ENCODE results near the gene TCF21. TPM values are rescaled to one million over a fixed set of nuclear protein-coding genes. Genes with fewer than 3 reads are reported as not detected.
A peak's percentile ranks its signal among the peaks of the same experiment; 100 is the strongest.

TCF21 gene
- total RNA-seq, 4 donors from 2014 or later, result 13.5 to 36.9 (median 22.2) TPM

DNA sequence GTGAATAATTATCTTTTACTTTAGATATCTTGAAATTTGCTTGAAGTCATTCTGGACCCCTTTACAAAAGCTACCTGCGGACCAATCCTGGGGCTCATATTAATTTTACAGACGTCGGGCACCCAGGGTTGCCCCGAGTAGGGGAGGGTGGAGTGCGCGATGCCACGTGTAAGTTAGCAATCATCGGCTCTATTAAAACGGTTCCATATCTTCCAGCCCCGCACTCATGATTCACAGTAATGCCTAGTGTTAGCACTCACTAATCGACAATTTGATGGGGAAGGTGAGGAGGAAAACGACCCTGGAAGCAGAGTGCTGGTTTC lies 34.9 kb upstream of the TCF21 start:
- TF ChIP-seq EP300 (IDR thresholded peaks at IDR 0.05), result no peak
- no peak for TF ChIP-seq POLR2AphosphoS5 (IDR thresholded peaks at IDR 0.05)
- no peak for TF ChIP-seq POLR2A (IDR thresholded peaks at IDR 0.05)
- TF ChIP-seq, protein P1, sequence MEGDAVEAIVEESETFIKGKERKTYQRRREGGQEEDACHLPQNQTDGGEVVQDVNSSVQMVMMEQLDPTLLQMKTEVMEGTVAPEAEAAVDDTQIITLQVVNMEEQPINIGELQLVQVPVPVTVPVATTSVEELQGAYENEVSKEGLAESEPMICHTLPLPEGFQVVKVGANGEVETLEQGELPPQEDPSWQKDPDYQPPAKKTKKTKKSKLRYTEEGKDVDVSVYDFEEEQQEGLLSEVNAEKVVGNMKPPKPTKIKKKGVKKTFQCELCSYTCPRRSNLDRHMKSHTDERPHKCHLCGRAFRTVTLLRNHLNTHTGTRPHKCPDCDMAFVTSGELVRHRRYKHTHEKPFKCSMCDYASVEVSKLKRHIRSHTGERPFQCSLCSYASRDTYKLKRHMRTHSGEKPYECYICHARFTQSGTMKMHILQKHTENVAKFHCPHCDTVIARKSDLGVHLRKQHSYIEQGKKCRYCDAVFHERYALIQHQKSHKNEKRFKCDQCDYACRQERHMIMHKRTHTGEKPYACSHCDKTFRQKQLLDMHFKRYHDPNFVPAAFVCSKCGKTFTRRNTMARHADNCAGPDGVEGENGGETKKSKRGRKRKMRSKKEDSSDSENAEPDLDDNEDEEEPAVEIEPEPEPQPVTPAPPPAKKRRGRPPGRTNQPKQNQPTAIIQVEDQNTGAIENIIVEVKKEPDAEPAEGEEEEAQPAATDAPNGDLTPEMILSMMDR (IDR thresholded peaks at IDR 0.05), result no peak
- Histone ChIP-seq H3K4me1 (peaks cover 0 to 7% (median 0%) of the 10 kb centered on the region in 3 donors), H3K27ac (no peak overlapping the region), H3K27me3 (peaks cover 25% of the 10 kb centered on the region), H3K36me3 (no peaks in the 10 kb centered on the region), H3K9me3 (no peaks in the 10 kb centered on the region), H3K4me3 (no peak overlapping the region)
- no peak for ATAC-seq
- 33 to 75% methylated on average over 1 of the region's 12 CpGs for WGBS, 2 donors (ENCODE audit: low coverage in 1 of 2)

DNA sequence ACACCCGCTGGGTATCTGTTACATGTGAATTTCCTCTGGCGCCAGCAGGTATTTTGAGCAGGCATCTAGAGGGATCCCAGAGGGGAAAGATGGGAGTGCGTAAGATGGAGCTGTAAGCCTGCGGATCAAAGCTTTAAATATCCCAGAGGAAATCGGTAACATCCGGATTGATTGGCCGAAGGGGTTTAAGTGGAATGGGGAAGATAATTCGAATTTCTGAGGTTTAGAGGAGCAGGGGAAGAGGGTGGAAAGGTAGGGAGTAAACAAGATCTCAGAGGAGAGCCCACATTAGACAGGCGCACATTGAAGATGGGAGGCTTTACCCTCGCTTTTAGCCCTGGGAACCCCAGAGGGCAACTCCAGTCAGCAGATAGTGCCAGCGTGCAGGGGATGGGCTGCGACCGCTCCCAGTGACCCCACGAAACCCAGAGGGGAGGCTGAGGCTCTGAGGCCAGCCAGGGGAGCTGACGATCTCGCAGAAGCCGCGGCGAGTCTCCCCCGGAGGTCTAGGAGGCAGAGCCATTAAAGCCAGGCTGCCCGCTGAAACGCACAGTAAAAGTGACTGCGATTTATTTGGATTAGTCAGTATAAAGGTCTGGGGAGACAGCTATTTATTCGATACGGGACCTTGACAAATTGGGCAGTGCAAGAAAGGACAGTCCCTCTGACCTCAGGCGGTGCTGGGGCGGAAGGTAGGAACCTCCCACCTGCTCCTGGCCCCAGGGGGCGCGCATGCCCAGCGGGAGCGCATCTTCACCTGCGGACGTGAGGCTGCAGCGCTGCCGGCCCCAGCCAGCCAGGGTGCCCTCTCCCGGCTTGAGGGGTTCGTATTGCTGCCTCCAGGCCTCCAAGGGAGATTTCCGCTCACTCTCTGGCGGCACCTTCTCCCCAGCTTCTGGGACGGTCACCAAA lies 34.3 kb upstream of the TCF21 start:
- peak; percentile 43 for ATAC-seq
- H3K9me3 ChIP-seq, result no peaks in the 10 kb centered on the region
- TF ChIP-seq POLR2AphosphoS5 (IDR thresholded peaks at IDR 0.05), result no peak
- TF ChIP-seq, protein P1 (IDR thresholded peaks at IDR 0.05), result peak in 2 of 4 experiments; percentile 31 to 57
- H3K27me3 ChIP-seq, result peaks cover 25% of the 10 kb centered on the region
- peak overlapping the region in 1 of 2 donors; percentile 28 for H3K4me3 ChIP-seq
- no peaks in the 10 kb centered on the region for H3K36me3 ChIP-seq
- peaks cover 0 to 7% (median 0%) of the 10 kb centered on the region in 3 donors for H3K4me1 ChIP-seq
- H3K27ac ChIP-seq, result no peak overlapping the region
- WGBS, 2 donors (ENCODE audit: low coverage in 1 of 2), result 28 to 39% methylated on average over 11 to 22 of the region's 40 CpGs

DNA sequence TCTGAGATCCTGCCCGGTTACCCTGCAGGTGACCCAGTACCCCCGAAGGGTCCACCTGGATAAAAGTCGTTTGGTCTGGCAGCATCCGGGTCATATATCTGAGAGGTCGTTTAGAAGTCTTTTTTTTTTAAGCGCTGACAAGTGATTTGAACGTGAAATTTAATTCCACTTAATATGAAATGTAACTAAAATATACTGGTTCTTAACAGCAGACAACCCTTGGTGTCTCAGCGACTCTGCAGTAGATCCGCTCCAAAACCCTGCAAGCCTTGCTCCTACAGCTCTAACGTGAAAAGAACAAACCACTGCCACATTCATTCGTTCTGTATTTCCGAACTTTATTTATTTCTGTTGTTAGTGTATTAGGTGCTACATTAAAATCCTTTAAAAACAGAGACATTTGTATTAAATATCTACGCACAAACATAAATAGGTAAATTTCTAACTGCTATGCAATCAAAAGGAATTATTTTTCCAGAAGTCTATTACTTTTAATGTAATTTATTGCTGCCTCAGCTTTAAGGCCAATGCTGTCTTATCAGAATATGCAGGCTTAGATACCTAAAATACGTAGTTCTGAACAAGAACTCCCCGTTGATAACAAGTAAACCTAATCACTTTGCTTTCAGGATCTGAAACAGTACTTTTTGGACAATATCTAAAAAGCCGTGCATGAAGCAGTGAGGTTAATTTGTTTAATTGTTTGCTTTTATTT lies 33.5 kb upstream of the TCF21 start:
- Histone ChIP-seq H3K27ac (no peak overlapping the region), H3K4me1 (peaks cover 0 to 7% (median 0%) of the 10 kb centered on the region in 3 donors), H3K27me3 (peaks cover 25% of the 10 kb centered on the region), H3K4me3 (peak overlapping the region in 1 of 2 donors; percentile 28), H3K36me3 (no peaks in the 10 kb centered on the region), H3K9me3 (peaks cover 0 to 6% (median 0%) of the 10 kb centered on the region in 3 donors)
- TF ChIP-seq POLR2AphosphoS5 (IDR thresholded peaks at IDR 0.05) (no peak), EP300 (IDR thresholded peaks at IDR 0.05) (no peak), POLR2A (IDR thresholded peaks at IDR 0.05) (no peak)
- TF ChIP-seq, protein P1 (IDR thresholded peaks at IDR 0.05), result no peak
- 45 to 81% methylated on average over 7 to 14 of the region's 16 CpGs for WGBS, 2 donors (ENCODE audit: low coverage in 1 of 2)
- ATAC-seq, result no peak

DNA sequence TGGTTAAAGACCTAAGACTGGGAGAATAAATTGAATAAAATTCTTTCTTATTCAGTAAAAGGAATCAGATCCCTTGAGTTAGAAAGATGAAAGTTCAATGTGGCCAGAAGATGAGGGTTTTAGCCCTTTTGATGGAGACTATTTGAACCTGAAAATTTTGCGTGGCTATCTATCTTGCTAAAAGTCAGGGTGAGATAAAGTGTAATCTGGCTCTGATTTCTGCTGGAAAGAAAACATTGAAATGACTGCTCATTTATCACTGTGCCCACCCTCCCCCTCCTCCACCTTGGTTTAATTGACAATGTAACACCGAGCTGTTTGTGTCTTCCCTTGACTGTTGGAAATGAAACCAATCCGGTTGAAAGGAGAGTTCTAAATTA lies 32.9 kb upstream of the TCF21 start:
- TF ChIP-seq EP300 (IDR thresholded peaks at IDR 0.05) (no peak), POLR2AphosphoS5 (IDR thresholded peaks at IDR 0.05) (no peak), POLR2A (IDR thresholded peaks at IDR 0.05) (no peak)
- TF ChIP-seq, protein P1 (IDR thresholded peaks at IDR 0.05), result no peak
- Histone ChIP-seq H3K4me1 (peaks cover 0 to 7% (median 0%) of the 10 kb centered on the region in 3 donors), H3K4me3 (no peak overlapping the region), H3K27ac (no peak overlapping the region), H3K27me3 (peaks cover 25% of the 10 kb centered on the region), H3K36me3 (no peaks in the 10 kb centered on the region), H3K9me3 (peaks cover 0 to 11% (median 0%) of the 10 kb centered on the region in 3 donors)
- 72 to 81% methylated on average over 3 of the region's 3 CpGs for WGBS, 2 donors (ENCODE audit: low coverage in 1 of 2)
- no peak for ATAC-seq

Data from gastroesophageal sphincter (tissue), 4 donors.